HG03135 (cell line): ENCODE measurements around the gene PER1.
"Not testable (repeated sequence)": the region's sequence is repeated elsewhere in the genome, so short reads cannot be mapped to it uniquely, and the experiment has no call there.

Source experiments
- ATAC-seq: cut with Tn5 transposase; IDR thresholded peaks from one replicate; pipeline ENCODE4 v1.9.1; 2021; ENCODE audit warnings: mild to moderate bottlenecking, moderate library complexity; ENCODE audit not compliant: unreplicated experiment

The PER1 gene

GRCh38 chr17:8121407-8121680, 30.9 kb downstream of the PER1 start:
- no peak for ATAC-seq

DNA sequence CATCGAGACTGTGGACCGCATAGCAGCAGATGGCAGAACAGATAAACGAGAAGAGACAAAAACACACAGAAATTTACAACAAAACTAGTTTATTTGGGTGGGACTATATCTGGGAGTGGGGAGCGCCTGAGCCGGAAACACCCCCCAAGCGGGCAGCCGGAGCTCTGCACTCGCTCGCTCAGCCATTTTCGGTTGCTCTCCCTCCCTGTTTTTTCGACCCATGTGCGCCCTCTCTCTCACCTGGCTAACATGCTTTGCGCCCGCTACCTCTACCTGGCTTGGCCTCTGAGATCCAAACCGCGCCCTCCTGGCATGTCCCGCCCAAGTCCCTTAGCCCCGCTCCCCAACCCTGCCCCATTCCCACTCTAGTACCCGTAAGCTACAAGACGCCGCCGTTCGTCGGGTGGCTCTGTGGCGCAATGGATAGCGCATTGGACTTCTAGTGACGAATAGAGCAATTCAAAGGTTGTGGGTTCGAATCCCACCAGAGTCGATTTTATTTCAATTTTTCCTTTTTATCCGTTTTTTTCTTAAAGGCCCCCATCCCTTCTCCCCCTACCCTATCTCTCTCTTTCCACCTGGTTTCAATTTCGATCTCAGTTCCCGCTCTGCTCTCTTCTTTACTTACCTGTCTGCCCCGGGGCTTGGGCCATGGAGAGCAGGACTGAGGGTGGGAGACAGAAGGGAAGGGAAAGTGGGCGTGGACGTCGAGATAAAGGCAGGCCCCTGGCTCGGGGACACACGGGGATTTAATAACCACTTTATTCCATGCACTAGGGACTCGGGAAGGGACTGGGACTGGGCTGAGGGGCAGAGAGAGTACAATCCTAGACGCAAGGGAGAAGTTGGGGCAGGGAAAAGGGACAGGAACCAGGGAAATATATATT, 31.4 kb downstream of the PER1 start:
- no peak for ATAC-seq

DNA sequence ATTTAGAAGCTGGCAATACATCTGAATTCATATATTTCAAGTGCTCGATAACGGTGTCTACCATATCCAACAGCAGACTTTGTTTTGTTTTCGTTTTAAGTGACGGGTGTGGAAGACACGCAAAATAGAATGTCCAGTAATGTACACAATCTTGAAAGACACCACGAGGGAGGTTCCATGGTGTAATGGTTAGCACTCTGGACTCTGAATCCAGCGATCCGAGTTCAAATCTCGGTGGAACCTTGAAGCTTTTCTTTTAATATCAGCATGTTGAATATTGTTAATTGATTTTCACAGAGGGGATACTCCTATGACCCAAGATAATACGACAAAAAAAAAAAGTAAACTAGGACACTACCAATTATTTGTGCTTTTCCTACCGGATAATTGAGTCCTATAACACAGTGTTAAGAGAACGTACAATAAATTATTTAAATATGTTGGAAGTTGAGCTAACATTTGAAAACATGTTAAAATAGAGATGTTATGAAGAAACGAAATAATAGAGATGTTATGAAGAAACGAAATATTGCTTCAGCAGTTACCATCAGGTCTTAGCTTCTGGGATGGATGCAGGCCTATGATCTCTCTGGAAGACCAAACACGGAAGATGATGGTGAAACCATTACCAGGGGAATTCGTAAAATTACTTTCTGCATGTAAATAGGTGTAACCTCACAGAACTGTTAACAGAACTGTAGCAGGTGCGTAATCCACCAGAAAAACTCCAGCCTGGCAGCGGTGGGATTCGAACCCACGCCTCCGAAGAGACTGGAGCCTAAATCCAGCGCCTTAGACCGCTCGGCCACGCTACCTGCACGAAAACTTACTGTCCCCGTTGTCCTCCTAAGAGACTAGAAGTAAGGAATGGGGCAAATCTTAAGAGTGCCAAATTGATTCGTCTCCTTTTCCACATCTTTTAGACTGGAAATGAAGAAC, 32.4 kb downstream of the PER1 start:
- peak; percentile 33 for ATAC-seq

DNA sequence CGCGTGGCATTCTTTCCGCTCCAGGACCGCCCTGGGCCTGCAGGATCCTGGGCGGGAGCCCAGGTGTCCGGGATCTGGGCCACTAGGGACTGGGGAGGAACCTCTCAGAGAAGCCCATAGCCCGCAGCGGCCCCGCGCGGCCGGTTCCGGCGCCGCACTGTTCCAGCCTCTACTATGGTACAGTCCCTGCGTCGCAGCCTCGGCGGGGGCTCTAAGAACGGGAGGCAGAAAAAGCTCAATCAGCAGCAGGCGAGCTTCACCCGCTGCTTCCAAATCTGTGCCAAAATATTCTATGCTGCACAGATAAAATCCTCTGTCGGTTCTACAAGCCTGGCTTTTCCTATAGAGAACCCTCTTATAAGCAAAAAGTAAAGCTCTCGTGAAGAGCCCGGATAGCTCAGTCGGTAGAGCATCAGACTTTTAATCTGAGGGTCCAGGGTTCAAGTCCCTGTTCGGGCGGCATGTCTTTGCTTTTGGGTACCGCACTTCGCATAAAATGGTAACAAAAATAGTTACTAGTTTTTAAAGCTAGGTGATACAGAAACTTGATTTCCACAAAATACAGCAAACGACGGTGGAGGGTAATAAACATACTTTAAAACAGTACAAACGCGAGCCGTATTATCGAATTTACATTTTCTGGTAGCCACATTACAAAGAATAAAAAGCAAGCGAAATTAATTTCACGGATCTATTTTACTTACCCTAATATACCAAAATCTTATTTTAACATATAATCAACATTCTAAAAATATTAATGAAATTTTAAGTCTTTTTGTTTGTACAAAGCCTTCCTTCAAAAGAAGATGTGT, 33.2 kb downstream of the PER1 start:
- ATAC-seq = peak; percentile 31

GRCh38 chr17:8117980-8118768, 34.0 kb downstream of the PER1 start, which contains the start of gene ALOXE3:
TSS of gene ALOXE3 (minus strand) at chr17:8118514. CDS start at chr17:8117990, 524 bp downstream.
- no peak for ATAC-seq

- ATAC-seq = no peak
These were observed 34.7 kb downstream of the PER1 start for GRCh38 chr17:8117367-8117979.

DNA sequence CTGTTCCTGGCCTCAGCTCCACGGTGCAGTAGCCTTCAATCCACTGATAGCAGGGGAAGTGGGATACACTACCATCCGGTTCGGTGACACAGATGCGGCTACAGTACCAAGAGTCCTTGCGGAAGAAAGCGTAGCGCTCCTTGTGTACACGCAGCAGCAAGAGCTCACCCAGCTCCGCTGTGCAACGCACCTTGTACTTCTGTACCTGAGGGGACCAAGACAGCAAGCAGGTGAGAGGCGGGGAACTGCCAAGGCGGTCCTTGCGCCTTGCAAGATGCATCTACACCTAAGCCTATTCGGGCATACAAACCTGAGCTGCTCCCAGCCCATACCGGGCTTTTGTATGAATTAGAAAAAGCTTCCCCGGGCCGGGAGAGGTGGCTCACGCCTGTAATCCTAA, 35.4 kb downstream of the PER1 start:
- ATAC-seq = no peak

DNA sequence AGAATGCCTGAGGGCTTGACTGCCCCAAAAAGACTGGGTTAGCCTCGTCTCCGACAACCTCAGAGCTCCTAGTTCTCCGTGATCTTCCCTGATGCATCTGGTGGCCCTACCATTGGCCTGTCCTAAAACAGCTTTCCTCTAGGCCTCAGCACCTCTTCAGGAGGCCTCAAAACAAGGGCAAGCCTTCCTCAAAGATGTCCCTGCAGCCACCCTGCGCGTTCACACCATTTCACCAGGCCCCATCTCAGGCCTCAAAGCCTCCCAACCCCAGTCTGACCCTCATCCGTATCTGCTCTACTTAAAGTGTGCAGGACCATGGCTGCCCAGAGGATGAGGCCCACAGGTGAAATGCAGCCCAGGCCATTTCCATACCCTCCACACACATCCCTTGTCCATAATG, 41.3 kb downstream of the PER1 start:
- ATAC-seq = no peak

GRCh38 chr17:8110456-8110804, 41.8 kb downstream of the PER1 start:
- no peak for ATAC-seq

DNA sequence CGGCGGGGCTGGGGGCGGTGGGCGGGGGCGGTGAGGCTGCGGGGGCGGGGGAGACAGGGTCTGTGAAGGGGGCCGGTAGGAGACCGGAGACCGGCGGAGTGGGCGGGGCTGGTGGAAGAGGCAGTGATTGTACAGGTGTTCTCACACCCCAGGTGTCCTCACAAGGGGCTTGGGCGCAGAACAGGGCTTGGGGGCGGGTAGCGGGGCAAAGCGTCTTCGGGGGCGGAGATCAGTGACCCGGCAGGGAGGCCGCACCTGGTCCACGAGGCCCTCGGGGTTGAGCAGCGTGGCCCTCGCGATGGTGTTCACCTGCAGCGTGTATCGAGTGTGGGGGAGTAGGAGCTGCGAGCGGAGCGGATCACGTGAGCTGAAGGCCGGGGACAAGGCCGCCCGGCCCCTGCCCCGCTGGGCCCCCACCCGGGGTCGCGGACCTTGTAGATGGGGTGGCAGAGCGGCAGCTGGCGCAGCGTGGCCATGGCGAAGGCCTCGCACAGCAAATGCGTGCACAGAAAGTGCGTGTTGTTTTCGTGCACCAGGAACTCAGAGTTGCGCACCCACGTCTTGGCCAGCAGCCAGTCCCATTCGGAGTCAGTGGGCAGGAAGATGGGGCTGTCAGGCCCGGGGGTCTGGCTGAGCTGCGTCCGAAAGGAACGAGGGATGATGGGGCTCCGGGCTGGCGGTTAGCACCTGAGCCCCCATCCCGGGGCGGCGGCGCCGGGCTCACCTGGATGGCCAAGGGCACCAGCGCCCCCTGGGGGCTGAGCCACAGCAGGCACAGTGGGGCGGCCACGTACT, 42.3 kb downstream of the PER1 start:
- no peak for ATAC-seq

GRCh38 chr17:8108972-8109660, 43.1 kb downstream of the PER1 start:
- no peak for ATAC-seq

DNA sequence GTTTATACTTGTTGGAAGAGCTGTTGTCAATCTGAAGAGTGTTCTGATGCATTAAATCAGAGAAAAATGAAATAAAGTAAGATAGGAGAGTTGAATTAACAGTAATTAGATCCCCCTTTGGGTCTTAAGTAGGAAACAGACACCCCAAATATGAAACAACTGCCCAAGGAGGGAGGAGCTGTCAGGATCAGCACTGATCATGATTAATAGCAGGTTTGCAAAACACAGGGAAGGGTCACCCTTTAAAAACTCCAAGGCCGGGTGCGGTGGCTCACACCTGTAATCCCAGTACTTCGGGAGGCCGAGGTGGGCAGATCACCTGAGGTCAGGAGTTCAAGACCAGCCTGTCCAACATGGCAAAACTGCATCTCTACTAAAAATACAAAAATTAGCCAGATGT, 45.2 kb downstream of the PER1 start:
- ATAC-seq = not testable (repeated sequence)

DNA sequence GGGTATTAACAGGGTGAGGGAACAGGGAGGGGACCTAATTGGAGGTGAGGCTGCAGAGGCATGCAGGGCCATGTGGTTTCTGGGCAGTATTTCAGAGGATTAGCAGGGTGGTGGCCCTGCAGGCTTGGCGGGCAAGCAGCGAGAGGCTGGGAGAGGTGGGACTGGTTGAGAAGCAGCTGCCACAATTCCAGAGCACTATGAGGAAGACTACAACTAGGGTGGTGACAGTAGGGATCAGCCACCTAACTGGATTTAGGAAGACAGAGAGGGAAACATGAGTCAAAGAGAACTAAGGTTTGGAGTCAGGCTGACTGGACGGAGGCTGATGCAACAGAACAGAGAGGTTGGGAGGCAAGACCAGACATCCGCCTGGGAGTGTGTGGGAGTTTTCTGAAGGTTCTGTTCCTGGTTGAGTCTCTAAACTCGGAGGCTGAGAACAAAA, 46.2 kb downstream of the PER1 start:
- no peak for ATAC-seq

DNA sequence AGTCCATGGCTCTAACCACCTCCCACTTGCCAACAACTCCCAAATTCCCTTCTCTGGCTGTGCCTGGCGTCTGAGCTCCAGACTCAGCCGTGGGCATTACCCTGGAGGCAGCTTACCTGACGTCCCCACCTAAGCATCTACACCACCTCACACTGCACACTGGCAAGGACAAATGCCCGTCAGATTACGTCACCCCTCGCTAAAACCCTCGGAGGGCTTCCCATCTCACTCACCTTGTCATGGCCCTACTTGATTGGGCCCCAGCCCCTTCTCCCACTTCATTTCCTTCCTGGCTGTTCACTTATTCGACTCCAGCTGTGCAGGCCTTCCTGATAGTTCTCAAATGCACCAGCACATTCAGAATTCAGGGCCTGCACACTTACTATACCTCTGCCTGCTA, 47.3 kb downstream of the PER1 start:
- ATAC-seq = no peak

DNA sequence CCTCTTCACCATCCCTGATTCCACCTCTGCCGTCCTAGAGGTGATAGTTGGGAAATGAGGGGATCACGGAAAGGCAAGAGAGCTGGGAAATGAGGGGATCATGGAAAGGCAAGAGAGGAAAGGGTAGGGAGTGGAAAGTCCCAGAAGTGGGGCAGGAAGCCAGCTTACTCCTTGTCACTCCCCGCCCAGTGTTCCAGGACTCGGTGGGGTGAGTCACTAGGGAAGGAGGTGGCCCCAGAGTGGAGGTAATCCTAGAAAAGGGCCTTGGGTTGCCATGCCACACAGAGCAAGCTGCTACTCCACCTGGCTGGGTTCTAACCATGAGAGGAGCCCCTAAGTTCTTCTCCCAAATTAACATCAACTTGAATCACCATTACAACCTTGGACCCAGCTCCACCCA, 48.7 kb downstream of the PER1 start:
- ATAC-seq = no peak

DNA sequence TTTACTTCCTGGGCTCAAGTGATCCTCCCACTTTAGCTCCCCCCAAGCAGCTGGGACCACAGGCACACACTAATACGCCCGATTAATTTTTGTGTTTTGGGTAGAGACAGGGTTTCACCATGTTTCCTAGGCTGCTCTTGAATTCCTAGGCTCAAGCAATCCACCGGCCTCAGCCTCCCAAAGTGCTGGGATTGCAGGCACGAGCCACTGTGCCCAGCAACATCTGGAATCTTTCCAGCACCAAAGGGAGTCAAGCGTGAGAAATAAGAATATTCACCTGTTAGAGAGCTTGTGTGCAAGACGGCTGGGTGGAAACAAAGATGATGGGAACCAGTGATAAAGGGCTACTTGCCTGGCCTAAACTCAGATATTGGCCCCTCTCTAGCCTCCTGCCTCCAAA, 50.5 kb downstream of the PER1 start:
- no peak for ATAC-seq

DNA sequence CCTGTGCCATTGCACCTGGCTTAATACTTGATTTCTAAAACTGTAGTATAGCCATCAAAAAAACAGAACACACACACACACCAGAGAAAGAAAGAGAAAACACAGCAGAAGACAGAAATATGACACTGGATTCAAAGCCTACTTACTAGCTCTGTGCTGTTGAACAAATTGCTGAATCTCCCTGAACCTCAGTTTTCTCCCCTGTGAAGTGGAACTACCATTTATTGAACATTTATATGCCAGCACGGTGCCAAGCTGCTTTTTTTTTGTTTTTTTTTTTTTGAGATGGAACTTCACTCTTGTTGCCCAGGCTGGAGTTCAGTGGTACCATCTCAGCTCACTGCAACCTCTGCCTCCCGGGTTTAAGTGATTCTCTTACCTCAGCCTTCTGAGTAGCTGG, 51.4 kb downstream of the PER1 start:
- no peak for ATAC-seq

- no peak for ATAC-seq
These were observed 52.1 kb downstream of the PER1 start for GRCh38 chr17:8100111-8100510.

- no peak for ATAC-seq
These were observed 55.7 kb downstream of the PER1 start for GRCh38 chr17:8096541-8096940.
